DMS53 treated with DMSO at 0.1 percent for 48 hours (cell line): Measurements from ENCODE around the gene NDE1.
"Not testable (repeated sequence)": the region's sequence is repeated elsewhere in the genome, so short reads cannot be mapped to it uniquely, and the experiment has no call there.

Experiments
- DNase-seq: peaks from one replicate; lab custom pipeline; 2025; ENCODE audit not compliant: unreplicated experiment; lab: John Stamatoyannopoulos, UW

Gene NDE1, protein sequence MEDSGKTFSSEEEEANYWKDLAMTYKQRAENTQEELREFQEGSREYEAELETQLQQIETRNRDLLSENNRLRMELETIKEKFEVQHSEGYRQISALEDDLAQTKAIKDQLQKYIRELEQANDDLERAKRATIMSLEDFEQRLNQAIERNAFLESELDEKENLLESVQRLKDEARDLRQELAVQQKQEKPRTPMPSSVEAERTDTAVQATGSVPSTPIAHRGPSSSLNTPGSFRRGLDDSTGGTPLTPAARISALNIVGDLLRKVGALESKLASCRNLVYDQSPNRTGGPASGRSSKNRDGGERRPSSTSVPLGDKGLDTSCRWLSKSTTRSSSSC

DNA sequence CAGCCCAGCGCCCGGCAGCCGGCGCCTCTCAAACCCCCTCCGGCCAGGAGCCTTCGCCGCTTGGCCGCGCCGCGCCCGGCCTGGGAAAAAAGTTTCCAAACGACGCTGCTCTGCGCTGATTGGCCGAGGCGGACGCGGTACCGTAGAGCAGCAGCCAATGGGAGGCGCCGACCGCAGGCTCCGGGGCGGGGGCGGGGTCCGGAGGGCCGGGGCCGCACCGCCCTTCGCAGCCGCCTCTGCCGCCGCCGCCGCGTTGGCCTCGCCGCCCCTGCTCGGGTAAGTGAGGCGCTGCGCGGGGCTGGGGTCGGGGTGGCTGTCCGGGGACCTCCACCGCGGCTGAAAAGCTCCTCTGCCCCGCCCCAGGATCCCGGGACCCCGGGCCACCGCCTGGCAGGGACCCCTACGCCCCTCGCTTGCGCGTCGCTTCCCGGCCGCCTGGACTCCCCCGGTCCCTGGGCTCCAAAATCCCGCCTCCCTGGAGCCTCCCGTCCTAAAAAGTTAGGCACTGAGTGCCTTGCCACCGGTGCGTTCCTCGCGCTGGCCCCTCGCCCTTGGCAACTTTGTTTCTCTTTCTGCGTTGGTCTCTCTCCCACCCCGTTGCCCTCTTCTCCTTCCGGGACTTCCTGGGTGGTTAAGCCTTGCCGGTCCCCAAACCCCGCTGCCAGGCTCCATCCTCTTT lies at the start of gene NDE1:
TSS of gene NDE1 (plus strand) at position 227 of the 679 bp plus-strand sequence. CDS start 14,534 bp downstream, outside the sequence.
- DNase-seq, result peak; percentile 67

DNA sequence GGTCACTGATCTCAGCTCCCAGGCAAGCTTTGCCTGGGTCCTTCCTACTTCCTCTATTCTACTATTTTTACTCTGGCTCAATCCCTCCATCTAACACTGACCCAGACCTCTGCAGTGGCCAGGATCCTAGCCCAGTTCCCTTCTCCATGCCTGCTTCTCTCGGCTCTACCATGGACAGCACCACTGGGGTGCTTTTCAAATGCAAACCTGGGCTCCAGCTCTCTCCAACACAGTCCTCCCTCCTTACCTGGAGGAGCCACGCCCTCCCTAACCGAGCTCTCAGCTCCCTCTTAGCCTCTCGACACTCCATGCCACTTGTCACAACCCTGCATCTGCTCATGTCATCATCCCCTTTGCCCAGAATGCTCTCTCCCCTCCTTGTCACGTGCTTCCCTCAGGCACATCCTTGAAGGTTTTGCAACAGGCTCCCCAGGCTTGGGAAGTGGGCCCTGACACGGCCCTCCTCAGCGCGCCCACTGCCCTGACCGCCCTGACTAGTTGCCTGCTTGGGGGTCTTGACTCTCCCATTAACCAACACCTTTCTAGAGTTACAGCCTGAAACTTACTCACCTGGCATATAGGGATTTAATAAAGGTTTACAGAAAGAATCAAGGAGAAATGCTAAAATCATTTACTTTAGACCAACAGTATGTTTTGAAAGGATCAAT lies 48.7 kb upstream of the NDE1 start:
- DNase-seq, result no peak

GRCh38 chr16:15602285-15603044 lies 47.6 kb upstream of the NDE1 start:
- no peak for DNase-seq

- no peak for DNase-seq
Observed at GRCh38 chr16:15604460-15605440, 45.3 kb upstream of the NDE1 start.

DNA sequence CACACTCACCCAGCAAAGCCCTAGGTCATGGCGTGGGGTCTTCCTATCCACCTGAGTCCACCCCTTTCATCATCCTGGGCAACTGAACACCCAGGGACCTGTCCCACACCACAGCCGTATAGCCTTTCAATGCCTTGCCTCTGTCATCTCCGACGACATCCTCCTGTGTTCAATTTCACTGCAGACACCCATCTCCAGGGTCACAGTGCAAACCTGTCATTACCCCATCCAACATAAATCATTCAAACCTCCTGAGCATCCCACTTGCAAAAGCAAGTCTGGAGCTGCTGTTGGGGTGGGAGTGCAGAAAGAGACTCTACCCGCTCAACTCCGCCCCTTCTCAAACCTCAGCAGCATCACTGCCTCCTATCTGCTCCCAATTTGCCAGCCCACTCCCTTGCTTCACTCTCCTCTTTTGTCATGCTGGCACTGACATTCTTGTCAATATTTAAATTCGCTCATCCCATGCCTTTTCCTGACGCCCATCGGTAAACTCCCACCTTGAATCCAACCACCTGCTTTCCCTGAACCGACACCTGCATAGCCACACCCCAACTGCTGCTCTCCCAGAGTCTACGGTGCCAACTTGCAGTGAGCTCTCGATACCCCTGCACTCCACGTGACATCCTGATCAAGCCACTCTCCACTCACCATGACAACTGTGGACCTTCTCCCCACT lies 44.1 kb upstream of the NDE1 start:
- DNase-seq, result no peak

- DNase-seq, result no peak
Observed at GRCh38 chr16:15606518-15607220, 43.4 kb upstream of the NDE1 start.

- not testable (repeated sequence) for DNase-seq
Observed at GRCh38 chr16:15607221-15607699, 42.8 kb upstream of the NDE1 start.

DNA sequence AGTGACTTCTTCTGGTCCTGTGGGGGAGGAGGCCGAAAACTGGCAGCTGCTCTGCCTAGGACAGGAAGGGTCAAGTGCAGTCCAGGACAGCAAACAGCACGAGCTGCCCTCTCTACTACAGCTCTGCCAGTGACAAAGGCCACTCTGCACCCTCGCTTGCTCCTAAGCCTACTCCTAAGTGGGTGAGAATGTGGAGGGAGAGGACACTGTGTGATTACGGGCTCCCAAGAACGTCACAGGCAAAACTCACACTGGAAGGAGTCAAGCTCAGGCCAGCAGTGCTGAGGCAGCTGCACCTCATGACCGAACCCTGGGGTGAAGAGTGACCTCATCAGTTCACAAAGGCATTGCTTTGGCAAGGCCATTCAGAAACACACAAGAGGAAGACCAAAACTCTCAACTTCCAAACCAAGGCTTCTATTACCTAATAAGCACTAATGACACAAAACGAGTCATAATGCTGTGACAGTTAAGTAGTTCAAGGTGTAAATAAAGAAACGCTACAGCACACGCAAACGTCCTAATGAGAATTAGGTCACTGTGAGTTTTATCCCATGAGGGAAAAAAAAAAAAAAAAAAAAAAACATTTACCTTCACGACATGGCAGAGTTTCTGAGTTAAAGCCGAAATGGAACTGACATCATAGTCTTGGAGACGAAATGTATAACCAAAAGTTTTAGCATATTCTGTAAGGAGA lies 42.2 kb upstream of the NDE1 start:
- no peak for DNase-seq

DNA sequence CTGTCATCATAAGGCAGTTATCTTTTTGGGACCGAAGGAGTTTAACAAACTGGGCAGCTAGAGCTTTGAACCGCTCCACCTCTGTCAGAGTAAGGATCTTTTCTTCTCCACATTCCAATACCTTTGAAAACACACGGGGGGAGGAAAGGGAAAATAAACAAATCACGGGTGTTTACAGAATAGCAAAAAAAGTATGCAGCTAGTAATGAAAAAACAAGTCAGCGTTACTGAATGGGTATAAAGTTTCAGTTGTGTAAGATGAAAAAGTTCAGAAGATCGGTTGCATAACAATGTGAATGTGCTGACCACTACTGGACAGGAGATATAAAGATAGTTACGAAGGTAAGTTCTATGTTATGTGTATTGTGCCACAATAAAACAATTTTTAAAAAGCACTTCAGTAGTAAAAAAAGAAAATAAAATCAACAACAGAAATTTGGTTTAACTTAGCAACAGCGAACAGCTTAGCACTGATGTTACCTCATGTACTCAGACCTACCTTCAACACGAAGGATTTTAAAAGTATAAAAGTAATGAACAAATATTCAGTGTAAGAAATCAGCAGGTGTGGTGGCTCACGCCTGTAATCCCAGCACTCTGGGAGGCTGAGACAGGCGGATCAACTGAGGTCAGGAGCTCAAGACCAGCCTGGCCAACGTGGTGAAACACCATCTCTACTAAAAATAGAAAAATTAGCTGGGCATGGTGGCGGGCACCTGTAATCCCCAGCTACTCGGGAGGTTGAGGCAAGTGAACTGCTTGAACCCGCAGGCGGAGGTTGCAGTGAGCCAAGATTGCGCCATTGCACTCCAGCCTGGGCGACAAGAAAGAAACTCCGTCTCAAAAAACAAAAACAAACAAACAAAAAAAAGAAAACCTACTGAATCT lies 41.4 kb upstream of the NDE1 start:
- DNase-seq, result no peak

- no peak for DNase-seq
Observed at GRCh38 chr16:15609286-15609649, 40.8 kb upstream of the NDE1 start.

GRCh38 chr16:15610369-15610871 lies 39.6 kb upstream of the NDE1 start:
- no peak for DNase-seq

GRCh38 chr16:15611610-15612009 lies 38.4 kb upstream of the NDE1 start:
- no peak for DNase-seq

GRCh38 chr16:15613676-15614075 lies 36.4 kb upstream of the NDE1 start:
- no peak for DNase-seq

GRCh38 chr16:15616012-15616411 lies 34.0 kb upstream of the NDE1 start:
- DNase-seq, result no peak

- DNase-seq, result no peak
Observed at GRCh38 chr16:15616475-15617165, 33.4 kb upstream of the NDE1 start.

GRCh38 chr16:15617901-15618300 lies 32.1 kb upstream of the NDE1 start:
- no peak for DNase-seq
